WTC11 (cell line): Measurements from ENCODE around the gene ZNF518A.

Experiments used
- ATF1 ChIP-seq: sonication (generic); formaldehyde crosslinking; IDR thresholded peaks from 2 replicates; pipeline ENCODE4 v1.8.1; 2023; ENCODE audit warnings: mild to moderate bottlenecking, moderate library complexity, missing genetic modification reagents
- ATF3 ChIP-seq: sonication (generic); formaldehyde crosslinking; conservative IDR thresholded peaks from 2 replicates; pipeline ENCODE4 v1.8.1; 2022; ENCODE audit warnings: mild to moderate bottlenecking, missing genetic modification reagents
- CREM ChIP-seq: sonication (generic); formaldehyde crosslinking; IDR thresholded peaks from 2 replicates; pipeline ENCODE4 v1.8.1; 2022; ENCODE audit warnings: mild to moderate bottlenecking, missing genetic modification reagents, moderate library complexity
- CTCF ChIP-seq: fragments of 200-600 bp; IDR thresholded peaks from 2 replicates; pipeline ENCODE4 v1.8.0; 2022; ENCODE audit warnings: antibody characterized with exemption
- HMGA2 ChIP-seq: fragments of 250-450 bp; sonication (Bioruptor Pico); IDR thresholded peaks from 2 replicates; pipeline ENCODE4 v1.4.0; 2021; ENCODE audit warnings: mild to moderate bottlenecking, moderate library complexity
- HMGXB4 ChIP-seq: sonication (generic); formaldehyde crosslinking; IDR thresholded peaks from 2 replicates; pipeline ENCODE4 v1.8.1; 2023; ENCODE audit warnings: mild to moderate bottlenecking, moderate library complexity, missing genetic modification reagents
- JUN ChIP-seq: sonication (generic); formaldehyde crosslinking; IDR thresholded peaks from 2 replicates; pipeline ENCODE4 v1.8.0; 2023; ENCODE audit warnings: mild to moderate bottlenecking, missing genetic modification reagents
- NFE2L1 ChIP-seq: sonication (generic); formaldehyde crosslinking; IDR thresholded peaks from 2 replicates; pipeline ENCODE4 v1.8.1; 2023; ENCODE audit warnings: missing genetic modification reagents
- NFYB ChIP-seq: sonication (generic); formaldehyde crosslinking; conservative IDR thresholded peaks from 2 replicates; pipeline ENCODE4 v1.8.0; 2022; ENCODE audit warnings: low read depth, missing genetic modification reagents
- NR2C2 ChIP-seq: sonication (generic); formaldehyde crosslinking; IDR thresholded peaks from 2 replicates; pipeline ENCODE4 v1.8.0; 2022; ENCODE audit warnings: mild to moderate bottlenecking, missing genetic modification reagents
- SP1 ChIP-seq: sonication (generic); formaldehyde crosslinking; conservative IDR thresholded peaks from 2 replicates; pipeline ENCODE4 v1.8.1; 2022; ENCODE audit warnings: missing genetic modification reagents
- ZNF138 ChIP-seq: sonication (generic); formaldehyde crosslinking; conservative IDR thresholded peaks from 2 replicates; pipeline ENCODE4 v1.8.1; 2022; ENCODE audit warnings: mild to moderate bottlenecking, moderate library complexity, missing genetic modification reagents
- ZNF263 ChIP-seq: sonication (generic); formaldehyde crosslinking; IDR thresholded peaks from 2 replicates; pipeline ENCODE4 v1.8.1; 2022; ENCODE audit warnings: low read depth, mild to moderate bottlenecking, moderate library complexity, missing genetic modification reagents
- ZNF317 ChIP-seq: sonication (generic); formaldehyde crosslinking; IDR thresholded peaks from 2 replicates; pipeline ENCODE4 v1.8.1; 2023; ENCODE audit warnings: low read depth, mild to moderate bottlenecking, moderate library complexity, missing genetic modification reagents, borderline replicate concordance

GRCh38 chr10:96122824-96123223 lies 7.3 kb upstream of the ZNF518A start:
- TF ChIP-seq HMGXB4 (CRISPR knock-in tag) (no peak), NFYB (no peak), CTCF (no peak), CREM (no peak), SP1 (CRISPR knock-in tag) (no peak), NR2C2 (CRISPR knock-in tag) (no peak), NFE2L1 (CRISPR knock-in tag) (no peak), HMGA2 (CRISPR knock-in tag) (no peak), ZNF263 (no peak), ZNF317 (no peak), ATF1 (CRISPR knock-in tag) (no peak), ATF3 (CRISPR knock-in tag) (no peak), JUN (CRISPR knock-in tag) (no peak), ZNF138 (CRISPR knock-in tag) (no peak)
